CD4-positive, alpha-beta T cell treated with Interleukin-6 for 4 hours (primary cell): ENCODE results near the gene ZFHX3.

Experiments
- DNase-seq: peaks from one replicate; pipeline ENCODE4 v3.0.0-alpha.2; 2020; ENCODE audit warnings: mixed read lengths

ZFHX3 gene

GRCh38 chr16:72865258-72865657 lies 182.7 kb downstream of the ZFHX3 start:
- DNase-seq, result no peak

DNA sequence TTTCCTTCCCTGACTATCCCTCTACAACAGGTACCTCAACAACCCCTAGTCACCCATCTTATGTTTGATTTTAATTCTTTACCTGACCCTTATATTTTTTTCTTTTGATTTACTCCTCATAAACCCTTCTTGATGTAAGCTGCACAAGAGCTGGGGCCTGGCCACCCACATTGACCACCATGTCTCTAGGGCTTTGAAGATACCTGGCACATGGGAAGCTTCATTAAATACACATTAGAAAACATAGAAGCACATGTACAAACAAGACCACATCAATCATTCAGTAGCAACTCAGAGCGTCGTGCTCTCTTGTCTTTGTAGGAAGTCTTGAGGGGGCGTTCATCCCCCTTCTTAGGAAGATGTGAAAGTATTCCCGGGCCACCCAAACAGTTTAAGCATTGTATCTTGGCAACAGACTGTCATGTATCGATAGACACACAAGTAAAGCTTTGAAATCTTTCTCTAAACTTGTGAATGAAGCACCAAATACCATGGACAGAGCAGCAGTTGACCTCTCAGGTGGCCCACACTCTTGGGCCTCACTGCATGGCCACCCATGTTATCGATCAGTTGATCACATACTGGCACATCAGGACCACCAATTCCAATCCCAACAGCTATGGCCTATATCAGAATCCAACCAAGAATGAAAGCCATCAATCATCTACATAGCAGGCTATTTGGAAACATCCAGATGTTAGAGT lies 183.6 kb downstream of the ZFHX3 start:
- no peak for DNase-seq

- no peak for DNase-seq
Observed at GRCh38 chr16:72862090-72862489, 185.8 kb downstream of the ZFHX3 start.

DNA sequence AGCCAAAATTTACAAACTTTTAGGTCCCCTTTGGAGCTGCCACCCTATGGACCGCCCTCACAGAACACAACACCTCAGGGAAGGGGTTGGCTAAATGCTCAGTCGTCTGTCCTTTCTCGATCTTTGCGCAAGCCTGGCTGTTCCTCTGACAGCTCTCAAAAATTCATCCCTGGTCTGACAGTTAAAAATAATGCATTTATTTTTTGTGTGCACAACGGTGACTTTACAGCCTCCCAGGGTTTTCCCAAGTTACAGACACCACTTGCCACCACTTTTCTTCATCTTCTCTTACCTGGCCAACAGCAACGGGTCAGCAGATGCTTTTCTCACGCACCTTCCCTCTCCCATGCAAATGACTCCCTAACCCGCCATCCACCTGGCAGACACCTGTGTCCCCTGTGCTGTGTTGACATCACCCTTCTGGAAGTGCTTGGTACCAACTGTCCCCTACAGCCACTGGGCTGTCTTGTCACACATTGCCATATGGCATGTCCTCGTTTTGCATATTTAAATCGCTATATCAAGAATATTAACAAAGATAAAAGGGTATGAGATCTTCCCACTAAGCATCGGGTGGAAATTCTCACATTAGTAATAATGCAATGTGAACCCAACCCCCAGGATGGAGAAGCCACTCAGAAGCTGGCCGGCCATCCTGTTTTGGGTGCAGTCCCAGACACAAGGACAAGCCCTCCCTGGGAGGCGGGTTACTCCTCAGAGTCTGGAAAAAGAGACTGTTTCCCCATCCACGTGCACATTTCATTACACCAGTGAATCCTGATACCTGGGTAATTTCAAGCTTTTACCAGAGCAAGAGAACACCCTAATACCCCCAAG lies 187.0 kb downstream of the ZFHX3 start:
- no peak for DNase-seq

- DNase-seq, result no peak
Observed at GRCh38 chr16:72859581-72859980, 188.3 kb downstream of the ZFHX3 start.

DNA sequence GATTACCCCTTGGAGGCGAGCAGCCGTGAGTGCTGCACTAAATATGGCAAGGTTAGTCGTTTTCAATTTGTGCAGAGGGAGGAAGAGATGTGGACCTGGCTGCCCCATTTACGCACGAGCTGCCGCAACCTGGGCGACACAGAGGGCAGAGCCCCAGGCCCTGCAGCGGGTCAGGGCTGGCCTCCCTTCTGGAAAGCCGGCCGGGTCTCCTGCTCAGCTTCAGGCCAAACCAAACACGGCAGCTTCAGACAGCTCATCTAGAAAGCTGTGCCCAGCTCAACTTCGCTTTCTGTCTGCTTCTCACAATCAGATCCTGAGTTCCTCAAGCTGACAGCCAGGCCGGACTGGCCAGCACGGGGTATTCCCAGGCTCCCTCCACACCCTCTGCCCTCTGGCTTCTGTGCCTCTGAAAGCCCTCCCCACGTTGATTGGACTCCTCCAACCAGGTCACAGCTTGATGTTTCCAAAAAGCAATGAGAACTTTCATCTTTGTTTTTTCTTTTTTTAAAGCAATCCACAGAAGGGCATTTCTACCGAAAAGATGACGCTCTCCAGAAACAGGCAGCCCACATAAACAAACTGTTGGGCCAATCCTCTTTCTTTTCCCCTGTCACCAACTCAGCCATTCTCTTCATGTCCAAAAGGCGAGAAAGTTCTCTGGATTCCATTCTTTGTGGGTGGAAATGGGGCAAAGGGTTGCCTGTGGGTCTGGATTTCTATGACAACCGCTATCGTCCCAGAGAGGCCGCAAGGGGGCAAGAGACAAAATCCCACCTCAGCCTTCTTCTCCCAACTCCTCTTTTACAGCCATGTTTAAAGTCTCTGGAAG lies 189.0 kb downstream of the ZFHX3 start:
- DNase-seq, result no peak

- no peak for DNase-seq
Observed at GRCh38 chr16:72857834-72858664, 189.9 kb downstream of the ZFHX3 start.

- DNase-seq, result no peak
Observed at GRCh38 chr16:72856797-72857196, 191.1 kb downstream of the ZFHX3 start.

GRCh38 chr16:72854267-72854959 lies 193.5 kb downstream of the ZFHX3 start:
- DNase-seq, result no peak

- no peak for DNase-seq
Observed at GRCh38 chr16:72853575-72854266, 194.2 kb downstream of the ZFHX3 start.

GRCh38 chr16:72852421-72852820 lies 195.5 kb downstream of the ZFHX3 start:
- no peak for DNase-seq

GRCh38 chr16:72850853-72851252 lies 197.1 kb downstream of the ZFHX3 start:
- no peak for DNase-seq

DNA sequence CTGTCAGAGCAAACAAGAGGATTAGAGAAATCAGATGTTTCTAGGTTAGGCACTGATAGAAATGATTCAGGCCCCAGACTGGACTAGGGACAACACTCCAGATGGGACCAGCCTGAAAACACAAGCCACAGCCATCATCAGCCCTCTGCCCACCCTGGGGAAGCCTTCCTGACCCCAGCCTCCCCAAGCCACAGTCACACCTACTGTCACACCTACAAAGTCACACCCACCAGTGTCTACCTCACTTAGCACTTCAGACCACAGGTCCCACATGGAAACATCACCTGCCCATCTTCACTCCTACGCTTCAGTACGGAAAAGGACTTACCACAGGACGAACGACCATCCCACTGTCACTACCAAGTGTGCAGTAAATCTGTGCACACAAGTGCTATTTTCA lies 197.9 kb downstream of the ZFHX3 start:
- DNase-seq, result no peak

DNA sequence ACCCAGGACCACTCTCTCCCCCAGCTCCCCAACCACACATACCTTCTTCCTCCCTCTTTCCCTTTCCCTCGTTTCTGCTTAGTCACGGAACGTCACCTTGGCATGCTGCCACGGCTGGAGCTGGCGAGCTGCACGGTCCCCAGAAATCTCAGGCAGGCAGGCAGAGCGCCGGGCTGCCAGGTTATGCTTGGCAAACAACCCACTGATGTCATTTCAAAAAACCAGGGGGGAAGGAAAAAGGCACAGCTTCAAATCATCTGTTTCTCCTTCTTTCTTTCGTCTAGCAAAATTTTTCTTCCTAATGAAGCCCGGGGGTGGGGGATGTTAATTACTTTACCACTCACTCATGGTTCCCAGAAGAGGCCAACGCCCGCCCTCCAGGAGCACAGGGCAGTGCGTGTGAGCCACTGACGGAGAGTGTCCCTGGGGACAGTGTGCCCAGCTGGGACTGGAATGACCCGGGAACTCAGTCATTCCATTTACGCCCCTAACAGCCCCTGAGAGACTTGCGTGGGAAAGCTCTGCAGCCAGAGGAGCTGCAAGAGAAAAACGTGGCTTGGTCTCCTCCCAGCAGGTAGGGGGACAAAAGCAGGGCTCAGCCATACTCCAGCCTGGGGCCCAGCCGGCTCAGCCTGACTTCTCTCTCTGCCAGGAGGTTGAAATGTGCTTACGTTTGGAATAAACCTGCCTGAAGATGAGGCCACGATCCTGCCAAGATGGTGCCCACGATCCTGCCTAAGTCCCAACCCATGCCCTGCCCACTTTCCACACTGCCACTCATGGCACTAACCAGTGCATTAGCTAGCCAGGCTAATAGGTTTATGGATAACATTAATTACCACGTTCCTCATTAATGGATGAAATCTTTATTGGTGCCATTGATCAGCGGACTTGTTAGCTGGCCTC lies 198.9 kb downstream of the ZFHX3 start:
- DNase-seq, result no peak

DNA sequence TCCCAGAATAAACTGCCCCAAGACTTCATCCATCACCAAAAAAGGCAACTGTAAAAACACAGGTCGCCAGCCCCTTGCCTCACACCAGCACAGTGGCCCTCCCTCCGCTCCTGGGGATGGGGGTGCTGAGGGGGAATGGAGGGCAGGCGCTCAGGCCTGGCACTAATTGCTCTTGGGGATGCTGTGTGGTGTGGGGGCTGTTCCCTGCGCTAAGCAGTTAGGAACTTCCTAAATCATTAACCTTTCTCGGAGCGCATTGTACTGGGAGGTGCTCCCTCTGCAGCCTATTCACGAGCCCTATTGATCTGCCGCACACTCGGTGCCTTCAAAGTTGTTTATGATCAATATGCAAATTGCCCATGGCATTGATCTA lies 199.9 kb downstream of the ZFHX3 start:
- DNase-seq, result no peak

DNA sequence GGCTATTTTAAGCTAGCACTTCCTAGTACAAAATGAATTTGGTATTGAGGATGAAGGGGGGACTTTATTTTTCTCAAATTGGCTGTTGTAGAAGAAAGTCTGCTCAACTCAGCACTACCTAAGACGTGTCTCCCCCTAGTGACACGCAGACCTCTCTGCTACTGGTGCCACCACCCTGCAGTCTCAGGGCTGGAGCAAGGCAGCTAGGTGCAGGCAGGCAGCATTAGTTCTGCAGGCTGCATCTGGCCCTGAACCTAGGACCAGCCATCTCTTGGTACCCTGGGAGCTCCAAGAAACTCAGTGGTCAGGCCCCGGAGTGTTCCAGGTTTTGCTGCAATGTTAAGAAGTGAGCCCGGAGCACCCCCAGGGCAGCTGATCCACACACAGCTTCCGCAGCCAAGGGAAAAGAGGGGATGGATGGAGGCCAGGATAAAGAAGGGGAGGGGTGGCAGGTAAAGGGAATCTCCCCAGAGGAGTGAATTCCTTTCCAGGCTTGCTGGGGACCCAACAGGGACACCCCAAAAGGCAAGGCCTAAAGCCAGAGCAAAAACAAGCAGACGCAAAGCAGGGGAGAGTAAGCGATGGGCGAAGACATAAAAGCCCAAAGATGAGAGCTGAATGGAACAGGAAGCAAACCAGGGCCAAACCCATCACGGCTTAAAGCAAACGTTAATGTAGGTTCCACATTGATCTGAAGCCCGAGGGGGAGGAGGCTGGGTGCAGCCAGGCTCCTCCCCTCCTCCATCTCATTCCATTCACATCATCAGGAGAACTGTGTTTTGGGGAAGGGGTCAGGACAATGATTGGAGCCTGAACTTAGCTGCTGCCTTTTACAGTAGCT lies 200.5 kb downstream of the ZFHX3 start:
- no peak for DNase-seq

DNA sequence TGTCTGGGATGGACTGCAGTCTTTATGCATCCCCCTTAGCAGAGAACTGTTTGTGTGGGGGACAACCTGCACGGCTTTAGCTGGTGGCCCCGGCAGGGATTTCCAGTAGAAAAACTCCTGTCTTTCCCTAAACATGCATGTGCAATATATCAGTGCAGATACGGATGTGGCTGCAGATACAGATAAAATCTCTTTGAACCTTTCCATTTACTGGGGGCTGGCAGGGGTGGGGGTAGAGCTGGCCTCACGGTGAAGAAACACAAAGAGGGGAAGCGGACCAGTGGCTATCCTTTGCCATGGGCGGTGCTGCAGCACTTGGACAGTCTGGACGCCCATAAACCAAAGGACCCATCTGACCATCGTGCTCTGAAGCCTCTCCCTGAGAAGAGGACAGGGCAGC lies 201.3 kb downstream of the ZFHX3 start:
- DNase-seq, result no peak

DNA sequence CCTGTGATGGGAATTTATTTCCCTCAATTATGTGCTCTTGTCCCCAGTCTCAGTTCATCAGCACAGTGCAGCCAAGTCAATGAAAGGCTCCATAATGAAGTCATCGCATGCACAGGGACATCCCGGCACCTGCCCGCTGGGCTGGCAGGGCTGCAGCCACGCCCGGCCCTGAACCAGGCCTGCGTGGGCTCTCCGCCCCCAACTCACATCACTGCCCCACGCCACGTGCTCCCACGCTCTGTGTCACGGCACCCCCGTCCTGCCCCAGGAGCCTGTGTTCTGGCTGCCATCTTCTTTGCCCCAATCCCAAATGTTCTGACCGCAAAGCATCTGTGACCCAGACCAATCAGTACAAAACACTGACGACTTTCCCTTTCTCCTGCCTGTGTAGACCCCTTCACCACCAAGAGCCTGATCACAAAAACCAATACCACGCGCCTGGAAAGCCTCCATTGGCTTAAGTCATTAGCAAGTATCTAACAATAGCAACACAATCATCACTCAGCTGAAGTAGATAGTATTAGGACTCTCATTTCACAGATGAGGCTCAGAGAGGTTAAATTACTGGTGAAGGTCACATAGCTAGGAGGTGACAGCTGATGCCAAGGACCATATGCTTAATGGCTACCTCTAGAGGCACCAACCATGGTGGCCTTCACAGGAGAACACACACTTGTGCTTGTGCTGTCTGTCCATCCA lies 202.5 kb downstream of the ZFHX3 start:
- DNase-seq, result no peak
